Astrocyte of the spinal cord (primary cell): ENCODE measurements around the gene NRG2.

Experiments used
- DNase-seq: peaks from one replicate; pipeline ENCODE4 v3.0.0; 2011; ENCODE audit warnings: low read depth, low spot score
- H3K4me3 ChIP-seq: 2 replicates; pipeline ENCODE4 v1.5.1; 2011; ENCODE audit warnings: low read depth, mild to moderate bottlenecking, low read length, moderate library complexity
- in situ Hi-C: cut with HindIII; loops from 2 replicates; pipeline ENCODE4 v1.10.0; 2017; ENCODE audit warnings: low sequenced_read_pairs
- TF ChIP-seq, protein P1 (sequence below): IDR thresholded peaks from 2 replicates; pipeline ENCODE4 v1.5.1; 2012; ENCODE audit warnings: low read depth, mild to moderate bottlenecking, low read length, inconsistent platforms

NRG2 gene

DNA sequence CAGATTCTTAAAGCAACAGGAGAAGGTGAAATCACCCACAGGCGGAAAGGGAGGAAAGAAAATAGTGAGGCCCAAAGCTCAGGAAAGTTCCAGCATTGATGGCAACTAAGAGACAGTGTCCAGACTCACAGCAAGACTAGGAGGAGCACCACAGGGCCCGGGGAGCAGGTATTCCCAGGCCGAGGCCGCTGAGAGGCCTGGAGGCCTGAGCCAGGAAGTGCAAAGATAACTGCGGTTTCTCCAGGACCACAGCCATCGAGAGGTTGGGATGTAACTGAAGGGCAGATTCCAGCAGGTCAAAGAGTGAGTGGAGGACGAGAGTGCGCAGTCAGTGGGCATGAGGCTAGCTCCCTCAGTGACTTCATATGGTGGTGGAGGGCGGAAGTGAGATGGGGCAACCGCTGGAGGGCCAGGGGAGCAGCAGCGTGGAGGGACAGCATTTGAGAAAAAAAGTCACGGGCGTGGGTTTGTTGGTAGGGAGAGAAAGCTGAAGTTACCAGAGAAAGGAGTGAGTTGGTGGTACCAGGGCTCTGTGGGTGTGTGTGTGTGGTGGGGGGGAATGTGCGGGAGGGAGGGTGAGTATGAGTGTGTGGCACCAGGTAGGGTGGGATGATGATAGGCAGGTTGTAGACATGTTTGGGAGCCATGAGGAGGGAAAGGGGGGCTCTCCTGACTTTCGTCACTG lies 157.8 kb downstream of the NRG2 start:
- in situ Hi-C loops, result no loop called here
- H3K4me3 ChIP-seq, result no peak overlapping the region
- no peak for DNase-seq
- TF ChIP-seq, protein P1, sequence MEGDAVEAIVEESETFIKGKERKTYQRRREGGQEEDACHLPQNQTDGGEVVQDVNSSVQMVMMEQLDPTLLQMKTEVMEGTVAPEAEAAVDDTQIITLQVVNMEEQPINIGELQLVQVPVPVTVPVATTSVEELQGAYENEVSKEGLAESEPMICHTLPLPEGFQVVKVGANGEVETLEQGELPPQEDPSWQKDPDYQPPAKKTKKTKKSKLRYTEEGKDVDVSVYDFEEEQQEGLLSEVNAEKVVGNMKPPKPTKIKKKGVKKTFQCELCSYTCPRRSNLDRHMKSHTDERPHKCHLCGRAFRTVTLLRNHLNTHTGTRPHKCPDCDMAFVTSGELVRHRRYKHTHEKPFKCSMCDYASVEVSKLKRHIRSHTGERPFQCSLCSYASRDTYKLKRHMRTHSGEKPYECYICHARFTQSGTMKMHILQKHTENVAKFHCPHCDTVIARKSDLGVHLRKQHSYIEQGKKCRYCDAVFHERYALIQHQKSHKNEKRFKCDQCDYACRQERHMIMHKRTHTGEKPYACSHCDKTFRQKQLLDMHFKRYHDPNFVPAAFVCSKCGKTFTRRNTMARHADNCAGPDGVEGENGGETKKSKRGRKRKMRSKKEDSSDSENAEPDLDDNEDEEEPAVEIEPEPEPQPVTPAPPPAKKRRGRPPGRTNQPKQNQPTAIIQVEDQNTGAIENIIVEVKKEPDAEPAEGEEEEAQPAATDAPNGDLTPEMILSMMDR, result no peak

DNA sequence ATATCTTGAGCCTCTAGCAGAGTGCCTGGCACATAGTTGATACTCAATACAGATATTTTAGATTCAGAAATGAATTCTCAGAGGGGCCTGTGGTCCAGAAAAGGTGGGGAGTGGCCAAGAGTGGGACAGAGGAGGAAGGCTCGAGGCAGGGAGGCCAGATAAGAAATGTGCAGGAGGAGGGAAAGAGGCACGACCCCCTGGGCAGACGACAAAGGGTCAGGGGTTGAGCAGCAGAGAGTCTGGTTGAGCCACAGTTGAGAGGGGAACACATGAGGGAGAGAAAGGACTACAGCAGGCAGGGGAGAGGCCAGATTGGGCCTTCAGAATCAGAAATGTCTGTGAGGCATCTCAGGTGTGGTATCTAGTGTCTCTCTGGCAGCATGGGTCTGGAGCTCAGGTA lies 158.4 kb downstream of the NRG2 start:
- in situ Hi-C loops, result no loop called here
- no peak for DNase-seq
- no peak overlapping the region for H3K4me3 ChIP-seq
- TF ChIP-seq, protein P1, result no peak

DNA sequence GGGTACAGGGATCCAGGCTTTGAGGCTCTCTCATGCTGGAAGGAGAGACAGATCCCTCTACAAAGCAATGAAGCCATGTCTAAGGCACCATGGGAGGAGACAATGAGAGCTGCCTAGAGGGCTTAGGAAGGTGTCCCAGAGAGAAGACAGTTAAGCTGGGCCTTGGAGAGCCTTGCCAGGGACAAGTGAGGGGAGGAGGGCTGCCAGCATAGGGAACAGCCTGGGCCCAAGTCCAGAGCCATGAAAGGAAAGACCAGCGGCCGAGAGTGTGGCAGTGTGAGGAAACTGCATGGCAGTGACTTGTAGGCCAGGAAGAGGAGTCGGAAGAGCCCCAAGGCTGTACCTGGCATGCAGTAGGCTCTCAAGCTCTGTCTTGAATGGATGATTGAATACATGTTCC lies 159.0 kb downstream of the NRG2 start:
- TF ChIP-seq, protein P1, result no peak
- no peak for DNase-seq
- no peak overlapping the region for H3K4me3 ChIP-seq
- in situ Hi-C loops, result no loop called here

DNA sequence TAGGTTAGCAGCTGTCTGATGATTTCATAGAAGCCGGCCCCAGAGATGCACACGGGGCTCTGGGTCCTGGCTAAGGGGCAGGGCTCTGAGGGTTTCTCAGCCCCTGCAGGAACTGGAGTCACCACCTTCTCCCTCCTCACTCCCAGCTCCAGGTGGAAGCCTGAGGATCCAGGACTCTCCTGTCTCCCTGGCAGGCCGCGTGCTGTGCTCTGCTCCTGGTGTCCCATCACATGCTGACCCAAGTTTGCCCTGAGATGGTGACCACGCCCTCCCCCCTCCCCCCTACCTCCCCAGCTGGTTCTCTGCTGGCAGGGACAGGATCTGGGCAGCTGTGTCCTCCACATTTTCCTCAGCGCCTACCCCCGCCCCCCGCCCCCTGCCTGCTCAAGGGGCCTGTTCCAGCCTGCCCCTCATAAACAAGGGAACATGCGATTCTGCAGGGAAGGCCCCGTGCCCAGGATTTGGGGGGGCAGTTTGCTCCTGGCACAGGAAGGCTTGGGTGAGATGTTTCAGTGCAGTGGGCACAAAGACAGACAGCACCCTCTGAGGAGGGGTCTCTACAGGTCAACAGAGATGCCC lies 160.0 kb downstream of the NRG2 start:
- TF ChIP-seq, protein P1, result no peak

DNA sequence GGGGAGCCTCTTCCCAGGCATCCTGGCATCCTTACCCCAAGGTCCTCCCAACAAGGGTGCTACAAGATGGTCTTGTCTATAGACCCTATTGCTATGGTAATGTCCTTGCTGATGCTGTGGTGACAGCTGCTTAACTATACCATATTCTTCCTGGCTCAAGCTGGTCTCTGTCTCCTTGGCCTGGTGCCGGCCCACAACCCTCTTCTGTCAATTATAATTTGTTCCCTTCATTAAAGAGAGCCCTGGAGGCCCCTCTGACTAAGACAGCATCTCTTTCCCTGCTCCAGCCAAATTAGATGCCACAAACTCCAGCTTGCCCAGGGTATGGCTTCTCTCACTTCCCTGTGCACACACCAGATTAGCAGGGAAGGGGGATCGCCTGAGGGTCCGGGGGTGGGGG lies 160.8 kb downstream of the NRG2 start:
- no peak overlapping the region for H3K4me3 ChIP-seq
- TF ChIP-seq, protein P1, result no peak
- DNase-seq, result no peak
- in situ Hi-C loops, result no loop called here

More for the DNA sequence above, 160.0 kb downstream of the NRG2 start:
- no peak for DNase-seq
- in situ Hi-C loops, result no loop called here
- H3K4me3 ChIP-seq, result no peak overlapping the region

DNA sequence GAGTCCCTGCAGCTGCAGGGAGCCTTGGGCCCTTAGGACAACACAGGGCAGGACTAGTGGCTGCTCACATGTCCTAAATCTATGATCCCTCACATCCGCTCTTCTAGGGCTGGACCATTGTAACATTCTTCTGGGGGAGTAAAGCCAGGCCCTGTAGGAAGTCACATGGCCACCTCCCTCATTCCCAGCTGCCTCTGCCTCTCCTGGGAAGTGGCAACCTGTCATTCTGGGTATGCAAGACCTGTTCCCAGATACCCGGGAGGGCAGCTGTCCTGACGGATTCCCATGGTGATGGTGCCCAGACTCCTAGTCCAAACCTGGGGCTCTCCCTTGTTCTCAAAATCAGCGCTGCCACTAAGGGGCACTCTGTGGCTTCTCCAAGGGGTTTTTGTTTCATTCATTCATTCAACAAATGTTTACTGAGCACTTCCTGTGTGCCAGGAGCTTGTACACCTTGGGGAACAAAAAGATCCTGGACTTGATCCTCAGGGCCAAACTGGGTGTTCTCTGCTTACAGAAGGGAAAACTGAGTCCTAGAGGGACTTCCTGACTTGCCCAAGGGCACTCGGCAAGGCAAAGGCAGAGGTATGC lies 161.9 kb downstream of the NRG2 start:
- in situ Hi-C loops, result no loop called here
- no peak overlapping the region for H3K4me3 ChIP-seq
- DNase-seq, result no peak
- TF ChIP-seq, protein P1, result no peak
